Non-pigmented ciliary epithelial cell (primary cell): ENCODE data around the gene GPR146.

ENCODE experiments used
- DNase-seq: peaks from one replicate; pipeline ENCODE4 v3.0.0-alpha.2; 2010; ENCODE audit warnings: low read depth

Gene GPR146

GRCh38 chr7:1078519-1078918, 34.2 kb downstream of the GPR146 start:
- no peak for DNase-seq

GRCh38 chr7:1078985-1079384, 34.6 kb downstream of the GPR146 start:
- no peak for DNase-seq

- DNase-seq: no peak
Measured at GRCh38 chr7:1079546-1079945, 35.2 kb downstream of the GPR146 start.

- no peak for DNase-seq
Measured at GRCh38 chr7:1080252-1080920, 36.0 kb downstream of the GPR146 start.

GRCh38 chr7:1080921-1081255, 36.5 kb downstream of the GPR146 start:
- DNase-seq: no peak

- DNase-seq: no peak
Measured at GRCh38 chr7:1081336-1081735, 37.0 kb downstream of the GPR146 start.

- DNase-seq: peak; percentile 28
Measured at GRCh38 chr7:1081931-1082401, 37.6 kb downstream of the GPR146 start.

- DNase-seq: no peak
Measured at GRCh38 chr7:1083729-1084657, 39.6 kb downstream of the GPR146 start.

GRCh38 chr7:1085266-1085665, 40.9 kb downstream of the GPR146 start:
- DNase-seq: no peak

GRCh38 chr7:1085910-1086421, 41.6 kb downstream of the GPR146 start:
- DNase-seq: no peak

GRCh38 chr7:1086588-1087464, 42.5 kb downstream of the GPR146 start:
- no peak for DNase-seq

- no peak for DNase-seq
Measured at GRCh38 chr7:1087465-1087814, 43.1 kb downstream of the GPR146 start.

- no peak for DNase-seq
Measured at GRCh38 chr7:1087952-1088920, 43.9 kb downstream of the GPR146 start, which contains the start of gene GPER1. GPER1 (plus strand) TSS chr7:1088113; CDS start chr7:1091729, 3,616 bp downstream.

- DNase-seq: no peak
Measured at GRCh38 chr7:1090236-1090635, 45.9 kb downstream of the GPR146 start.

- DNase-seq: no peak
Measured at GRCh38 chr7:1090686-1091643, 46.6 kb downstream of the GPR146 start.

GRCh38 chr7:1091644-1092027, 47.3 kb downstream of the GPR146 start:
- DNase-seq: no peak

- DNase-seq: no peak
Measured at GRCh38 chr7:1092161-1092632, 47.9 kb downstream of the GPR146 start.

- DNase-seq: no peak
Measured at GRCh38 chr7:1092806-1093501, 48.6 kb downstream of the GPR146 start.

- DNase-seq: no peak
Measured at GRCh38 chr7:1093502-1093843, 49.1 kb downstream of the GPR146 start.
